Measurements from ENCODE around the gene TRIM38. TPM values are rescaled to one million over a fixed set of nuclear protein-coding genes. Genes with fewer than 3 reads are reported as not detected.

The TRIM38 gene
- total and polyA plus RNA-seq, 7 donors = 4.2 to 13.3 (median 8.2) TPM

DNA sequence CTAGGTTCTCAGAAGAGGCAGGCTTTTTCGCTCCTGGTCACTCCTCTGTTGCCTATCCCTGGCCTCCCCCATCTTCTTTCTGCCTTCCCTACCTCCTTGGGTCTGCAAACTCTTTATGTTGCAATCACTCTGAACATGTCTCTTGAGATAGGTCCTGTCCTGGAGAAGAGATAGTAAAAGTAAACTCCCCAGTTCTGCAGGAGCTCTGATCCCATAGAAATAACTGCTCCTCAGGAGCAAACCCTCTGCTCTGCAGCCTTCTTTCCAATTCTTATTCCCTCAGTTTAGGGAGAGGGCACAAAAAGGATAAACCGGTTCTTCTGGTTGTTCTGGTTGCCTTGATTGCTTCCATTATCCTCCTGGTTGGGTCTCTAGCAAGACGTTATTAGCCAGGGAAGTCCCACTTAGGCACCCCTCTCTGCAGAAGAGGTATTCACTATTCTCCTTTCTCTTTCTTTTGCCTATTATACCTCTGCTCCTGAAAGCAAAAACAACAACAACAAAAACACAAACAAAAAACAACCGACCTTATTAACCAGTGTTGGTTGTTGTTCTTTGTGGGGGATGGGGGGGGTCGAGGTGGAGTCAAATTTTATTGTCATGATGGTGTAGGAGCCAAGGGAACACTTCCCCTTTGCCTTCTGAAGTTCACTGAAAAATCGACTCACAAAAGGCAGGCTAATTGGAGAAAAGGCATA is 973 bp downstream of the TRIM38 start:
- Histone ChIP-seq H3K4me1 (peaks cover 0 to 64% (median 53%) of the 10 kb centered on the region in 4 donors), H3K27me3 (no peaks in the 10 kb centered on the region)
- intact Hi-C loops (cut with DNase I) = loop anchor here (2.0 to 5.0 kb wide), 2 partner anchors 29 to 1241 kb away; no protein-coding TSS in a partner anchor

DNA sequence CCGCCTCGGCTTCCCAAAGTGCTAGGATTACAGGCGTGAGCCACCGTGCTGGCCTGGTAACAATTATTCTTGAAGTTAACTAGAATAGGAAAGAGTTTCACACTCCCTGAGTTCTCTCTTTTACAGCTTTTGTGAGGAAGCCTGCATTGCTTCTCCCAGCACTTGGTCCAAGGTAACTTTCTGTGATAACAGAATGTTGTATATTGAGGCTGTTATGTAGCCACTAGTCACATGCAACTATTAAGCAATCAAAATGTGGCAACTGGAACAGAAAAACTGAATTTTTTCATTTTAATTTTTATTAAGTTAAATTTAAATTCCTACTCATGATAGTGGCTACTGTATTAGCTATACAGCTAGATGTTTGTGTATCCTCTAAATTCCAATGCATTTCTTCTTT is 2.5 kb downstream of the TRIM38 start:
- peaks cover 4 to 49% (median 13%) of the 10 kb centered on the region in 4 donors for H3K36me3 ChIP-seq
- peaks cover 0 to 68% (median 56%) of the 10 kb centered on the region in 4 donors for H3K4me1 ChIP-seq
- no peaks in the 10 kb centered on the region for H3K27me3 ChIP-seq
- H3K9me3 ChIP-seq = no peaks in the 10 kb centered on the region
- whole genome bisulfite sequencing, 2 donors = 95 to 96% methylated on average over 4 of the region's 4 CpGs
- intact Hi-C loops (cut with DNase I) = no loop called here
- TF ChIP-seq POLR2AphosphoS5 (IDR thresholded peaks at IDR 0.05) (no peak), EP300 (IDR thresholded peaks at IDR 0.05) (no peak), POLR2A (IDR thresholded peaks at IDR 0.05) (no peak)
- TF ChIP-seq, protein P1, sequence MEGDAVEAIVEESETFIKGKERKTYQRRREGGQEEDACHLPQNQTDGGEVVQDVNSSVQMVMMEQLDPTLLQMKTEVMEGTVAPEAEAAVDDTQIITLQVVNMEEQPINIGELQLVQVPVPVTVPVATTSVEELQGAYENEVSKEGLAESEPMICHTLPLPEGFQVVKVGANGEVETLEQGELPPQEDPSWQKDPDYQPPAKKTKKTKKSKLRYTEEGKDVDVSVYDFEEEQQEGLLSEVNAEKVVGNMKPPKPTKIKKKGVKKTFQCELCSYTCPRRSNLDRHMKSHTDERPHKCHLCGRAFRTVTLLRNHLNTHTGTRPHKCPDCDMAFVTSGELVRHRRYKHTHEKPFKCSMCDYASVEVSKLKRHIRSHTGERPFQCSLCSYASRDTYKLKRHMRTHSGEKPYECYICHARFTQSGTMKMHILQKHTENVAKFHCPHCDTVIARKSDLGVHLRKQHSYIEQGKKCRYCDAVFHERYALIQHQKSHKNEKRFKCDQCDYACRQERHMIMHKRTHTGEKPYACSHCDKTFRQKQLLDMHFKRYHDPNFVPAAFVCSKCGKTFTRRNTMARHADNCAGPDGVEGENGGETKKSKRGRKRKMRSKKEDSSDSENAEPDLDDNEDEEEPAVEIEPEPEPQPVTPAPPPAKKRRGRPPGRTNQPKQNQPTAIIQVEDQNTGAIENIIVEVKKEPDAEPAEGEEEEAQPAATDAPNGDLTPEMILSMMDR (IDR thresholded peaks at IDR 0.05) = no peak
- no peak overlapping the region for H3K27ac ChIP-seq
- DNase-seq = no peak
- H3K4me3 ChIP-seq = no peak overlapping the region

More for the DNA sequence above, 973 bp downstream of the TRIM38 start:
- H3K9me3 ChIP-seq = no peaks in the 10 kb centered on the region
- H3K4me3 ChIP-seq = peak overlapping the region; percentile 56 to 62 (median 61)
- DNase-seq = no peak
- peaks cover 0 to 34% (median 13%) of the 10 kb centered on the region in 4 donors for H3K36me3 ChIP-seq
- 2 to 4% methylated on average over 6 of the region's 6 CpGs for WGBS, 2 donors
- peak overlapping the region; percentile 86 to 91 (median 86) for H3K27ac ChIP-seq
- TF ChIP-seq EP300 (IDR thresholded peaks at IDR 0.05) (no peak), POLR2AphosphoS5 (IDR thresholded peaks at IDR 0.05) (no peak), POLR2A (IDR thresholded peaks at IDR 0.05) (no peak)
- TF ChIP-seq, protein P1 (IDR thresholded peaks at IDR 0.05) = no peak

DNA sequence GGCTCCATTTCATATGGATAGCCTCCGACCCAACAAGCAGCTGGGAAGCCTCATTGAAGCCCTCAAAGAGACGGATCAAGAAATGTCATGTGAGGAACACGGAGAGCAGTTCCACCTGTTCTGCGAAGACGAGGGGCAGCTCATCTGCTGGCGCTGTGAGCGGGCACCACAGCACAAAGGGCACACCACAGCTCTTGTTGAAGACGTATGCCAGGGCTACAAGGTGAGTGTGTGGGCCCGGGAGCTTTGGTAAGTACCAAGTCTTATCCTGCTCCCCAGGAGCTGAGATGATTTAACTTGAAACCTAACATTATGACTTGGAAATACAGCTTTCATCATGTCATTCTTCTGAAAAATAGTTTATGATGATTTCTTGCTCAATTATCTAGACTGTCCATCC is 4.1 kb downstream of the TRIM38 start:
- Histone ChIP-seq H3K4me3 (no peak overlapping the region), H3K27me3 (no peaks in the 10 kb centered on the region), H3K9me3 (no peaks in the 10 kb centered on the region), H3K27ac (no peak overlapping the region), H3K36me3 (peaks cover 4 to 64% (median 15%) of the 10 kb centered on the region in 4 donors), H3K4me1 (peaks cover 0 to 77% (median 60%) of the 10 kb centered on the region in 4 donors)
- 93 to 96% methylated on average over 9 of the region's 9 CpGs for WGBS, 2 donors
- no peak for TF ChIP-seq EP300 (IDR thresholded peaks at IDR 0.05)
- no peak for DNase-seq
- intact Hi-C loops (cut with DNase I) = no loop called here

DNA sequence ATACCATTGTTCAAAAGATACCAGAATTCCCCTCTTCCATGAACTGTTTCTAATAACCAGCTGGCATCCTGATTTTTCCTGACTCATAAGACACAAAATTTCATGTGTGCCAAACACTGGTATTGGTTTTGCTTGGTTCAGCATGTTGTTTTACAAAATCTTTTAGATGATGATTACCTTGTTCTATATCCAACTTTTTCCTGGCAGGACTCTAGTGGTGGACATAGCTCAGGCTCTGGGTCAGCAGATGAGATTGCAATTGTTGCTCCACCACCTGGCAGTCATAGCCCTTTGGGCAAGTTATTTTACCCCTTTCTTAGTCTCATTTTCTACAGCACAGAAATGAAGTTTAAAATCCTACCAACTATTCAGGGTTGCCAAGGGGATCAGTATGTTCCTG is 6.2 kb downstream of the TRIM38 start:
- Histone ChIP-seq H3K27me3 (no peaks in the 10 kb centered on the region), H3K4me3 (no peak overlapping the region), H3K4me1 (peaks cover 0 to 66% (median 50%) of the 10 kb centered on the region in 4 donors), H3K9me3 (no peaks in the 10 kb centered on the region), H3K36me3 (peaks cover 22 to 85% (median 34%) of the 10 kb centered on the region in 4 donors), H3K27ac (no peak overlapping the region)
- TF ChIP-seq POLR2AphosphoS5 (IDR thresholded peaks at IDR 0.05) = no peak
- TF ChIP-seq POLR2A (IDR thresholded peaks at IDR 0.05) = no peak
- TF ChIP-seq, protein P1 (IDR thresholded peaks at IDR 0.05) = no peak
- no peak for TF ChIP-seq EP300 (IDR thresholded peaks at IDR 0.05)
- intact Hi-C loops (cut with DNase I) = no loop called here
- no peak for DNase-seq

DNA sequence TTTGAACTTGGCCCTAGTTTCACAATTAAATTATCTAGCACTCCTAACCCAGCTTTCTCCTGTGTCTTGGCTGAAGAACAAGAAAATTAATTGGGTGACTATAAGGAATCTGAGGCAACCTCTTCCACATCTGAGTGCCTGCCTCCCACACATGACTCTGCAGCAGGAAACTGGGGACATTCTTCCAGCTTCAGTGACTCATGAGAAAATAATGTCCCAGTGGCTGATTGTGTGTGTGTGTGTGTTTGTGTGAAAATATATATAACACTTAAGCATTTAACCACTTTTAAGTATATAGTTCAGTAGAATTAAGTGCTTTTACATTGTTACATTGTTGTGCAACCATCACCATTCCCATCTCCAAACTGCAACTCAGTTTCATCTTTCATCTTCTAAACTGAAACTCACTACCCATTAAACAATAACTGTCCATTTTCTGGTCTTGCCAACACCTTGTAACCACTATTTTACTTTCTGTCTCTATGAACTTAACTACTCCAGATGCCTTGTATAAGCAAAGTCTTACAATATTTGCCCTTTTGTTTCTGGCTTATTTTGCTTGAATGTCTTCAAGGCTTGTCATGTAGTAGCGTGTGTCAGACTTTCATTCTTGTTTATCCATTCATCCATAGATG is 8.7 kb downstream of the TRIM38 start:
- intact Hi-C loops (cut with DNase I) = no loop called here
- Histone ChIP-seq H3K27me3 (no peaks in the 10 kb centered on the region), H3K27ac (peak overlapping the region; percentile 7 to 54 (median 31)), H3K4me1 (peaks cover 0 to 41% (median 28%) of the 10 kb centered on the region in 4 donors), H3K36me3 (peaks cover 37 to 94% (median 49%) of the 10 kb centered on the region in 4 donors), H3K4me3 (no peak overlapping the region), H3K9me3 (no peaks in the 10 kb centered on the region)
- TF ChIP-seq POLR2AphosphoS5 (IDR thresholded peaks at IDR 0.05) = peak in 1 of 4 donors; percentile 41
- TF ChIP-seq, protein P1 (IDR thresholded peaks at IDR 0.05) = no peak
- 90 to 97% methylated on average over 1 of the region's 1 CpG for WGBS, 2 donors
- DNase-seq = no peak

Data from sigmoid colon (tissue), 7 donors.